K562 (cell line): ENCODE data around the gene MYMX. TPM values are rescaled to one million over a fixed set of nuclear protein-coding genes. Genes with fewer than 3 reads are reported as not detected.

Experiments used
- DIDO1 ChIP-seq: fragments of 450-650 bp; IDR thresholded peaks from 2 replicates; pipeline ENCODE4 v1.6.1; 2016; ENCODE audit warnings: low read depth, missing biosample characterization, missing genetic modification characterization
- DLX4 ChIP-seq: fragments of 250-450 bp; sonication (Bioruptor Pico); IDR thresholded peaks from 2 replicates; pipeline ENCODE4 v1.6.1; 2021; ENCODE audit warnings: mild to moderate bottlenecking
- FOSL1 ChIP-seq: fragments of 200-800 bp; sonication (Bioruptor generic); conservative IDR thresholded peaks from 2 replicates; pipeline ENCODE4 v1.6.1; 2016; ENCODE audit warnings: missing genetic modification characterization, missing compliant biosample characterization
- FOXJ3 ChIP-seq: sonication (generic); formaldehyde crosslinking; IDR thresholded peaks from 2 replicates; pipeline ENCODE4 v1.4.0; 2020; ENCODE audit warnings: mild to moderate bottlenecking, missing genetic modification reagents
- FOXP1 ChIP-seq: sonication (generic); formaldehyde crosslinking; IDR thresholded peaks from 2 replicates; pipeline ENCODE4 v1.8.0; 2022; ENCODE audit warnings: mild to moderate bottlenecking, missing genetic modification reagents
- NFXL1 ChIP-seq: fragments of 450-650 bp; formaldehyde crosslinking; IDR thresholded peaks from 2 replicates; pipeline ENCODE4 v1.4.0; 2021; ENCODE audit warnings: mild to moderate bottlenecking
- PPARD ChIP-seq: fragments of 250-450 bp; sonication (Bioruptor Pico); IDR thresholded peaks from 2 replicates; pipeline ENCODE4 v1.8.0; 2022; ENCODE audit warnings: inconsistent platforms, mild to moderate bottlenecking, moderate library complexity
- SETDB1 ChIP-seq: IDR thresholded peaks from one replicate; pipeline ENCODE4 v1.6.1; 2012; ENCODE audit warnings: low read length, control low read depth, inconsistent platforms
- ZNF133 ChIP-seq: fragments of 250-450 bp; sonication (Bioruptor Pico); IDR thresholded peaks from 2 replicates; pipeline ENCODE4 v1.4.0; 2020; ENCODE audit warnings: mild to moderate bottlenecking
- ZNF282 ChIP-seq: sonication (generic); formaldehyde crosslinking; IDR thresholded peaks from 2 replicates; pipeline ENCODE4 v1.8.1; 2023; ENCODE audit warnings: missing genetic modification reagents
- ZNF586 ChIP-seq: fragments of 450-650 bp; formaldehyde crosslinking; conservative IDR thresholded peaks from 2 replicates; pipeline ENCODE4 v1.4.0; 2020; ENCODE audit warnings: mild to moderate bottlenecking, moderate library complexity
- polyA plus RNA-seq, 8 experiments: library from polyadenylated mRNA; depleted of rRNA in 4 of 8; stranded (reverse) in 5 of 8; unstranded in 3 of 8; fragments of >200 nt; fragmentation: Nextera tagmentation in 2 of 8; fragmentation: Illumina TruSeq in 1 of 8; extraction: Ambion mirVana in 2 of 8; extraction: Trizol in 1 of 8; gene quantifications; 2 replicates each; pipeline versions ENCODE4 v1.2.1 to v1.2.3, GENCODE V29; 2011 to 2014; ENCODE audit warnings: inconsistent platforms in 1 of 8, missing spikeins in 1 of 8
- total RNA-seq, 7 experiments: library from RNA; depleted of rRNA in 6 of 7; stranded (reverse); fragments of >200 nt in 6 of 7; fragmentation: Illumina TruSeq in 2 of 7; extraction: Trizol in 2 of 7; gene quantifications; 2 replicates each; pipeline versions ENCODE4 v1.2.1 to v1.2.3, GENCODE V29; 2011 to 2021; ENCODE audit warnings: low replicate concordance in 1 of 7
- TF ChIP-seq, protein P1 (sequence below): sonication (generic); formaldehyde crosslinking; IDR thresholded peaks from 2 replicates; pipeline ENCODE4 v1.8.0; 2022; ENCODE audit warnings: mild to moderate bottlenecking, missing genetic modification reagents
- TF ChIP-seq, protein P2 (sequence below): sonication (generic); formaldehyde crosslinking; IDR thresholded peaks from 2 replicates; pipeline ENCODE4 v1.9.0; 2022; ENCODE audit warnings: mild to moderate bottlenecking, missing genetic modification reagents
- TF ChIP-seq, protein P3 (sequence below): sonication (generic); formaldehyde crosslinking; IDR thresholded peaks from 2 replicates; pipeline ENCODE4 v1.8.0; 2022; ENCODE audit warnings: mild to moderate bottlenecking, missing genetic modification reagents
- TF ChIP-seq, protein P4 (sequence below), 3 experiments: IDR thresholded peaks in 2 of 3; conservative IDR thresholded peaks in 1 of 3; 2 replicates each; pipeline ENCODE4 v1.5.1; 2011 to 2012; ENCODE audit warnings: low read length in 3 of 3, mild to moderate bottlenecking in 3 of 3, control low read depth in 2 of 3, improper control_type of control experiment in 1 of 3, inconsistent platforms in 1 of 3, low read depth in 1 of 3, mixed read lengths in 1 of 3, moderate library complexity in 1 of 3; ENCODE audit not compliant: insufficient read depth in 2 of 3
- TF ChIP-seq, protein P5 (sequence below): fragments of 250-450 bp; sonication (Bioruptor Pico); IDR thresholded peaks from 2 replicates; pipeline ENCODE4 v1.5.1; 2021; ENCODE audit warnings: mild to moderate bottlenecking
- TF ChIP-seq, protein P6 (sequence below): fragments of 450-650 bp; IDR thresholded peaks from 2 replicates; pipeline ENCODE4 v1.6.1; 2017; ENCODE audit warnings: antibody characterized with exemption, mild to moderate bottlenecking

Gene MYMX
- total and polyA plus RNA-seq, 9 of the 15 experiments (the other 6 are each of a cell fraction or from before 2014, with no cell fraction given), result 0.12 TPM; not detected in 8

GRCh38 chr6:44264154-44265006, 47.7 kb downstream of the MYMX start (continued):
- TF ChIP-seq, protein P1, sequence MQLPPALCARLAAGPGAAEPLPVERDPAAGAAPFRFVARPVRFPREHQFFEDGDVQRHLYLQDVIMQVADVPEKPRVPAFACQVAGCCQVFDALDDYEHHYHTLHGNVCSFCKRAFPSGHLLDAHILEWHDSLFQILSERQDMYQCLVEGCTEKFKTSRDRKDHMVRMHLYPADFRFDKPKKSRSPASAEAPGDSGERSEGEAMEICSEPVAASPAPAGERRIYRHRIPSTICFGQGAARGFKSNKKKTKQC (CRISPR knock-in tag), result peak; percentile 14; the same call in 1 of the 2 replicates
- TF ChIP-seq ZNF586 (no peak), FOSL1 (no peak; the same call in 1 of the 2 replicates), ZNF282 (CRISPR knock-in tag) (no peak), FOXJ3 (CRISPR knock-in tag) (no peak), SETDB1 (no peak), NFXL1 (CRISPR knock-in tag) (no peak), PPARD (CRISPR knock-in tag) (no peak), DIDO1 (no peak), FOXP1 (CRISPR knock-in tag) (no peak), DLX4 (CRISPR knock-in tag) (no peak), ZNF133 (no peak)
- TF ChIP-seq, protein P2, sequence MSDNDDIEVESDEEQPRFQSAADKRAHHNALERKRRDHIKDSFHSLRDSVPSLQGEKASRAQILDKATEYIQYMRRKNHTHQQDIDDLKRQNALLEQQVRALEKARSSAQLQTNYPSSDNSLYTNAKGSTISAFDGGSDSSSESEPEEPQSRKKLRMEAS (CRISPR knock-in tag), result no peak
- TF ChIP-seq, protein P3, sequence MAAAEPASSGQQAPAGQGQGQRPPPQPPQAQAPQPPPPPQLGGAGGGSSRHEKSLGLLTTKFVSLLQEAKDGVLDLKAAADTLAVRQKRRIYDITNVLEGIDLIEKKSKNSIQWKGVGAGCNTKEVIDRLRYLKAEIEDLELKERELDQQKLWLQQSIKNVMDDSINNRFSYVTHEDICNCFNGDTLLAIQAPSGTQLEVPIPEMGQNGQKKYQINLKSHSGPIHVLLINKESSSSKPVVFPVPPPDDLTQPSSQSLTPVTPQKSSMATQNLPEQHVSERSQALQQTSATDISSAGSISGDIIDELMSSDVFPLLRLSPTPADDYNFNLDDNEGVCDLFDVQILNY, result 0 out of 2 replicates have a peak, but pooled peaks have one; percentile 52
- TF ChIP-seq, protein P4, sequence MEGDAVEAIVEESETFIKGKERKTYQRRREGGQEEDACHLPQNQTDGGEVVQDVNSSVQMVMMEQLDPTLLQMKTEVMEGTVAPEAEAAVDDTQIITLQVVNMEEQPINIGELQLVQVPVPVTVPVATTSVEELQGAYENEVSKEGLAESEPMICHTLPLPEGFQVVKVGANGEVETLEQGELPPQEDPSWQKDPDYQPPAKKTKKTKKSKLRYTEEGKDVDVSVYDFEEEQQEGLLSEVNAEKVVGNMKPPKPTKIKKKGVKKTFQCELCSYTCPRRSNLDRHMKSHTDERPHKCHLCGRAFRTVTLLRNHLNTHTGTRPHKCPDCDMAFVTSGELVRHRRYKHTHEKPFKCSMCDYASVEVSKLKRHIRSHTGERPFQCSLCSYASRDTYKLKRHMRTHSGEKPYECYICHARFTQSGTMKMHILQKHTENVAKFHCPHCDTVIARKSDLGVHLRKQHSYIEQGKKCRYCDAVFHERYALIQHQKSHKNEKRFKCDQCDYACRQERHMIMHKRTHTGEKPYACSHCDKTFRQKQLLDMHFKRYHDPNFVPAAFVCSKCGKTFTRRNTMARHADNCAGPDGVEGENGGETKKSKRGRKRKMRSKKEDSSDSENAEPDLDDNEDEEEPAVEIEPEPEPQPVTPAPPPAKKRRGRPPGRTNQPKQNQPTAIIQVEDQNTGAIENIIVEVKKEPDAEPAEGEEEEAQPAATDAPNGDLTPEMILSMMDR (IDR thresholded peaks at IDR 0.05 in 2 of 3, conservative IDR thresholded peaks at IDR 0.05 in 1 of 3; ENCODE audit: insufficient read depth in 2 of 3, low read depth in 1 of 3, low read length in 3 of 3), result no peak
- TF ChIP-seq, protein P5, sequence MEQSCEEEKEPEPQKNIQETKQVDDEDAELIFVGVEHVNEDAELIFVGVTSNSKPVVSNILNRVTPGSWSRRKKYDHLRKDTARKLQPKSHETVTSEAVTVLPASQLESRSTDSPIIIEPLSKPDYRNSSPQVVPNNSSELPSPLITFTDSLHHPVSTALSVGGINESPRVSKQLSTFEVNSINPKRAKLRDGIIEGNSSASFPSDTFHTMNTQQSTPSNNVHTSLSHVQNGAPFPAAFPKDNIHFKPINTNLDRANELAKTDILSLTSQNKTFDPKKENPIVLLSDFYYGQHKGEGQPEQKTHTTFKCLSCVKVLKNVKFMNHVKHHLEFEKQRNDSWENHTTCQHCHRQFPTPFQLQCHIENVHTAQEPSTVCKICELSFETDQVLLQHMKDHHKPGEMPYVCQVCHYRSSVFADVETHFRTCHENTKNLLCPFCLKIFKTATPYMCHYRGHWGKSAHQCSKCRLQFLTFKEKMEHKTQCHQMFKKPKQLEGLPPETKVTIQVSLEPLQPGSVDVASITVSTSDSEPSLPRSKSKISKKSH (CRISPR knock-in tag), result no peak
- TF ChIP-seq, protein P6, sequence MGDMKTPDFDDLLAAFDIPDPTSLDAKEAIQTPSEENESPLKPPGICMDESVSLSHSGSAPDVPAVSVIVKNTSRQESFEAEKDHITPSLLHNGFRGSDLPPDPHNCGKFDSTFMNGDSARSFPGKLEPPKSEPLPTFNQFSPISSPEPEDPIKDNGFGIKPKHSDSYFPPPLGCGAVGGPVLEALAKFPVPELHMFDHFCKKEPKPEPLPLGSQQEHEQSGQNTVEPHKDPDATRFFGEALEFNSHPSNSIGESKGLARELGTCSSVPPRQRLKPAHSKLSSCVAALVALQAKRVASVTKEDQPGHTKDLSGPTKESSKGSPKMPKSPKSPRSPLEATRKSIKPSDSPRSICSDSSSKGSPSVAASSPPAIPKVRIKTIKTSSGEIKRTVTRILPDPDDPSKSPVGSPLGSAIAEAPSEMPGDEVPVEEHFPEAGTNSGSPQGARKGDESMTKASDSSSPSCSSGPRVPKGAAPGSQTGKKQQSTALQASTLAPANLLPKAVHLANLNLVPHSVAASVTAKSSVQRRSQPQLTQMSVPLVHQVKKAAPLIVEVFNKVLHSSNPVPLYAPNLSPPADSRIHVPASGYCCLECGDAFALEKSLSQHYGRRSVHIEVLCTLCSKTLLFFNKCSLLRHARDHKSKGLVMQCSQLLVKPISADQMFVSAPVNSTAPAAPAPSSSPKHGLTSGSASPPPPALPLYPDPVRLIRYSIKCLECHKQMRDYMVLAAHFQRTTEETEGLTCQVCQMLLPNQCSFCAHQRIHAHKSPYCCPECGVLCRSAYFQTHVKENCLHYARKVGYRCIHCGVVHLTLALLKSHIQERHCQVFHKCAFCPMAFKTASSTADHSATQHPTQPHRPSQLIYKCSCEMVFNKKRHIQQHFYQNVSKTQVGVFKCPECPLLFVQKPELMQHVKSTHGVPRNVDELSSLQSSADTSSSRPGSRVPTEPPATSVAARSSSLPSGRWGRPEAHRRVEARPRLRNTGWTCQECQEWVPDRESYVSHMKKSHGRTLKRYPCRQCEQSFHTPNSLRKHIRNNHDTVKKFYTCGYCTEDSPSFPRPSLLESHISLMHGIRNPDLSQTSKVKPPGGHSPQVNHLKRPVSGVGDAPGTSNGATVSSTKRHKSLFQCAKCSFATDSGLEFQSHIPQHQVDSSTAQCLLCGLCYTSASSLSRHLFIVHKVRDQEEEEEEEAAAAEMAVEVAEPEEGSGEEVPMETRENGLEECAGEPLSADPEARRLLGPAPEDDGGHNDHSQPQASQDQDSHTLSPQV, result no peak
